Kidney epithelial cell (primary cell): ENCODE measurements around the gene ACTR3. TPM values are rescaled to one million over a fixed set of nuclear protein-coding genes. Genes with fewer than 3 reads are reported as not detected.

Experiments
- DNase-seq: peaks from one replicate; pipeline ENCODE4 v3.0.0-alpha.2; 2010; ENCODE audit warnings: low read depth
- H3K27me3 ChIP-seq: 2 replicates; pipeline ENCODE4 v1.6.0; 2011; ENCODE audit warnings: low read length; ENCODE audit not compliant: control insufficient read depth, insufficient read depth
- H3K36me3 ChIP-seq: 2 replicates; pipeline ENCODE4 v1.5.1; 2011; ENCODE audit warnings: low read length; ENCODE audit not compliant: control insufficient read depth, insufficient read depth
- H3K4me3 ChIP-seq: 2 replicates; pipeline ENCODE4 v1.5.1; 2011; ENCODE audit warnings: low read depth, mild to moderate bottlenecking, control low read depth, low read length
- total RNA-seq: library from RNA; depleted of rRNA; stranded (reverse); fragments of >200 nt; gene quantifications from 2 replicates; pipeline ENCODE4 v1.2.3, GENCODE V29; 2015
- TF ChIP-seq, protein P1 (sequence below): IDR thresholded peaks from 2 replicates; pipeline ENCODE4 v1.5.1; 2011; ENCODE audit warnings: mild to moderate bottlenecking, moderate library complexity, low read length, control low read depth, inconsistent platforms; ENCODE audit not compliant: insufficient read depth, poor library complexity, severe bottlenecking

ACTR3 gene
- total RNA-seq, 1 donor from 2014 or later, result 240 TPM

DNA sequence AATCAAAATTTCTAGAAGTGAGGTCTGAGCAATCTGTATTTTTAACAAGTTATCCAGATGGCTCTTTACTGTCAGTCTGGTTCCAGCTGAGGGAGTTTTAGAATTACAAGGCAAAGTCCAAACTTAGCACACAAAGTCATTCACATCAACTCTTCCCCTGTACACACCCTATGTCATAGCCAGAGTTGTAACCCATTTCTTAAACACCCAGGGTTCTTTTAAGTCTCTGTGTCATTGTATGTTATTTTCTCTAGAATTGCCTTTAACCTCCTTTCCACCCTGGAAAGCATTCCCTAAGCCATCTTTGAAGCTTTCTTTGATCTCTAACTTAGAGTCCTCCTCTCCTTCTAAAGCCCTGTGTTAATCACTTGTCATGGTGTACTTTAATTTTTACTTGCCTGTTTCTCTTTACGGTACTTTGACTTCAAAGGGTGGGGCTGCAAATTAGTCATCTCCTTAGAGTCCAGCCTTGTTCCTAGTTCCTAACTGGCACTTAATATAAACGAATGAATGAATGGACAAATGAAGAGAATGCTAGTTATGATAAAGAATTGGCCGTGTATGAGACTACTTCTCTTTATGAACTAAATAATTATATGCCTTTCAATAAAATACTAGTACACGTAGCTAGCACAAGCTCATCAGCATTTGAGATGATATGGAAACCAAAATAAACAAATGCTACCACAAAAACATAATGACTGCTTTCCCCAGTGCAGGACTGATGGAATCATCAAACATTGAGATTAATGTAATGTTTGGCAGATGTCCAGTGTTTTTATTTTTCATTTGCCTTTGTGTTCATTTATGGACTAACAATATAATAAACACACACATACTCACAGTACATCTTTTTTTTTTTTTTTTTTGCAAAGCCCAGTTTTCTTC is 11.9 kb upstream of the ACTR3 start:
- peak; percentile 39 for DNase-seq
- Histone ChIP-seq H3K4me3 (no peak overlapping the region), H3K36me3 (no peaks in the 10 kb centered on the region), H3K27me3 (no peaks in the 10 kb centered on the region)
- TF ChIP-seq, protein P1, sequence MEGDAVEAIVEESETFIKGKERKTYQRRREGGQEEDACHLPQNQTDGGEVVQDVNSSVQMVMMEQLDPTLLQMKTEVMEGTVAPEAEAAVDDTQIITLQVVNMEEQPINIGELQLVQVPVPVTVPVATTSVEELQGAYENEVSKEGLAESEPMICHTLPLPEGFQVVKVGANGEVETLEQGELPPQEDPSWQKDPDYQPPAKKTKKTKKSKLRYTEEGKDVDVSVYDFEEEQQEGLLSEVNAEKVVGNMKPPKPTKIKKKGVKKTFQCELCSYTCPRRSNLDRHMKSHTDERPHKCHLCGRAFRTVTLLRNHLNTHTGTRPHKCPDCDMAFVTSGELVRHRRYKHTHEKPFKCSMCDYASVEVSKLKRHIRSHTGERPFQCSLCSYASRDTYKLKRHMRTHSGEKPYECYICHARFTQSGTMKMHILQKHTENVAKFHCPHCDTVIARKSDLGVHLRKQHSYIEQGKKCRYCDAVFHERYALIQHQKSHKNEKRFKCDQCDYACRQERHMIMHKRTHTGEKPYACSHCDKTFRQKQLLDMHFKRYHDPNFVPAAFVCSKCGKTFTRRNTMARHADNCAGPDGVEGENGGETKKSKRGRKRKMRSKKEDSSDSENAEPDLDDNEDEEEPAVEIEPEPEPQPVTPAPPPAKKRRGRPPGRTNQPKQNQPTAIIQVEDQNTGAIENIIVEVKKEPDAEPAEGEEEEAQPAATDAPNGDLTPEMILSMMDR, result no peak

DNA sequence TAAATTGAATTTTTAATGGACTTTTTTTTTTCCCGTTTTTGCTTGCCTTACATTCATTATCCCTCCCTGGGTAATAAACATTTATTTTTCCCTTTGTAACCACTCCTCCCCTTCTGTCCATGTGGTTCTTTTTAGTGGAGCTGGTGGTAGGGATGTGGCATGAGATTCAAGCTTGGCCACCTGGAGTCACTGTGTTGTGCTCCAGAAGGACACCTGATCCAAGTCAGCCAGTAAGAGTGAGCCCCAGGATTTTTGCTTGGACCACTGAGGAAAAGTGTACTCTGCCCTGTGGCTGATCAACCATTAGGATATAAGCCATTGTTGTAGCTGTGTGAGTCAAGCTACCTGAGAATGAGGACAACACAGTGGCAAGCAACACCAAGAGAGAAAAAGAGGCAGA is 11.1 kb upstream of the ACTR3 start:
- H3K36me3 ChIP-seq, result no peaks in the 10 kb centered on the region
- TF ChIP-seq, protein P1, result no peak
- H3K4me3 ChIP-seq, result no peak overlapping the region
- no peak for DNase-seq
- H3K27me3 ChIP-seq, result no peaks in the 10 kb centered on the region

DNA sequence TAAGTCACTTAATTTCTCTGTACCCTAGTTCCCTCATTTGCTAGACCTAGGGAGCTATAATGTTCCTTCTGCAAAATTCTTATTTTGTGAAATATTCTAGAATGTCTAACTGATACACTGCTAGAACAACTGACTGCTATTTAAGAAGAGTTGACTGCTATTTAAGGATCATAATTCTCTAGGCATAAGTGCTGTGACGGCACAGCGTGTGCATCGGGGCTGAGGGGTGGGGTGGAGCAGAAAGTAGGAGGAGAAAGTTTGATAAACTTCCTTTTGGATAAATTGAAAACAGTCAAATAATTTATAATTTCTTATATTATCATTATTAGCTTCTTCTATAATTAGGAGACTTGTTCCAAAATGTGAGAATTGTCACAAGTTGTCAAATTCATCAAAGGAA is 10.4 kb upstream of the ACTR3 start:
- no peak overlapping the region for H3K4me3 ChIP-seq

DNA sequence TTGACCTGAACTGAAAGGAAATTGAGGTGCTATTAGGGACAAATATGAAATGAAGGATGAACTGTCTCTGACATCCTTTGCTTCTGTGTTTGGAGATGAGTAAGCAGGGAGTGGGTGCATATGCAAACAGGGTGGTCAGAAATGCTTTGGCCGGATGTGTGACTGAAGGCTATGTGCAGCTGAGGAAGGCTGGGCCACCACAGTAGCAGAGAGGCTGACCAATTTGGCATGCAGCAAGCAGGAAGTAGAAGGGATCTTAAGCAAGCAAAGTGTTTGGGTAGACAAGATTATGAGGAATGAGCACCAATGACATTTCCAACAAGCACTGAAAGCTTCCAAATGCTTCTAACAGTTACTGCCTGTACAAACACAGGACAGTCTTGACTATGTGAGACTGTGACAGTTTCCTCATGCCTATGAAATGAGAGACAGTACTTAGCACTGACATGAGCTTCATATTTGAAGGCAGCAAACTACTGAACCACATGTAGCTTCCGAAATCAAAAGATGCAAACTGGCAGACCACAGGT is 3.3 kb upstream of the ACTR3 start:
- Histone ChIP-seq H3K36me3 (no peaks in the 10 kb centered on the region), H3K27me3 (no peaks in the 10 kb centered on the region), H3K4me3 (no peak overlapping the region)
- DNase-seq, result peak; percentile 51
- TF ChIP-seq, protein P1, result no peak

More for the DNA sequence above, 10.4 kb upstream of the ACTR3 start:
- TF ChIP-seq, protein P1, result no peak
- Histone ChIP-seq H3K27me3 (no peaks in the 10 kb centered on the region), H3K36me3 (no peaks in the 10 kb centered on the region)
- no peak for DNase-seq

DNA sequence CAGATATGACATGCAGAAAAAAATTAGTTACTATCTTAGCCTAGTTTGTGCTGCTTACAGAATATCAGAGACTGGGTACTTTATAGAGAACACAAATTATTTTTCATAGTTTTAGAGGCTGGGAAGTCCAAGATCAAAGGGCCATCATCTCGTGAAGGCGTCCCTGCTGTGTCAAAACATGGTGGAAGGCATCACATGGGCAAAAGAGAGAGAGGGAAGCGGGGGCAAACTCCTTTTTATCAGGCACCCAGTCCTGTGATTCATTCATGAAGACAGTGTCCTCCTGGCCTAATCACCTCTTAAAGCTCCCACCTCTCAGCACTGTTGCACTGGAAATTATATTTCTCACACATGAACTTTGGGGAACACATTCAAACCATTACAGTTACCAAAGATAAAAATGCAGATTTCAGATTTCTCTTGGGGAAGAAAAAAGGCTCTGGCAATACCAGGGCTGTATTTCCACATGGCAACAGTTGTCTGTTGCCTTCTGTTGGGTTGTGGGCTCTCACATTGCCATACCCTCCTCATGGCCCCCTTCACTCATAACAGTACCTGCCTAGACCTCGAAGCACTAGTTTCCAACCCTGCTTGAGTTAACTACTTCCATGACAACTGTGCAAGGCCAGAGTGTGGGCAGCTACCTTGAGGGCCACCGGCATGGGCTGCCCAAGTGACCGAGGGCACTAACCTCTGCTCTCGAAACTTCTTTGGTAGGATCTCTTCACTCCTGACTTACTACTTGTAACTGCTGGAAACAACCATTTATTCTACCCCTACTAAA is 2.7 kb upstream of the ACTR3 start:
- H3K4me3 ChIP-seq, result no peak overlapping the region
- no peaks in the 10 kb centered on the region for H3K36me3 ChIP-seq
- no peaks in the 10 kb centered on the region for H3K27me3 ChIP-seq
- TF ChIP-seq, protein P1, result no peak
- no peak for DNase-seq
